GM19328 (cell line): ENCODE results near the gene IGDCC3.

Experiments
- ATAC-seq: cut with Tn5 transposase; IDR thresholded peaks from one replicate; pipeline ENCODE4 v1.9.1; 2021; ENCODE audit warnings: mild to moderate bottlenecking, moderate library complexity; ENCODE audit not compliant: unreplicated experiment

IGDCC3 gene

DNA sequence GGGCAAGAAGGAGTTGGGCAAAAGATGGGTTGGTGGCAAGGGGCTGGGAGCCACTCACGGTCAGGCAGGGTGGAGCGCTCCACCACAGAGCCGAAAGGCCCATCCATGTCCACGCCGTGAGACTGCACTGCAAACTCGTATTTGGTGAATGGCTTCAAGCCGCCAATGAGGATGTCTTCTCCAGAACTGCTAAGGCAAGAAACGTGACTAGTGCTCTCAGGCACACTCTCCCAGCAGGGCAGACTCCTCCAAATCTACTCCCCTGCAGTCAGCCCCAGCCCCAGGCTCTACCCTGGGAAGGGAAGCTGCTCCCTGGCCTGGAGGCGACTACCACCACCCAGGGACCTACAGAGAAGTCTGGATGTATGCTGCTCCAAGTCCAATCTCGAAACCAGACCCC lies 11.4 kb upstream of the IGDCC3 start:
- no peak for ATAC-seq

- no peak for ATAC-seq
Measured at GRCh38 chr15:65388306-65389080, 10.7 kb upstream of the IGDCC3 start.

GRCh38 chr15:65386886-65387285 lies 9.1 kb upstream of the IGDCC3 start:
- no peak for ATAC-seq

GRCh38 chr15:65386376-65386775 lies 8.6 kb upstream of the IGDCC3 start:
- no peak for ATAC-seq

GRCh38 chr15:65385870-65386258 lies 8.1 kb upstream of the IGDCC3 start:
- ATAC-seq, result no peak

- no peak for ATAC-seq
Measured at GRCh38 chr15:65384895-65385869, 7.4 kb upstream of the IGDCC3 start.

DNA sequence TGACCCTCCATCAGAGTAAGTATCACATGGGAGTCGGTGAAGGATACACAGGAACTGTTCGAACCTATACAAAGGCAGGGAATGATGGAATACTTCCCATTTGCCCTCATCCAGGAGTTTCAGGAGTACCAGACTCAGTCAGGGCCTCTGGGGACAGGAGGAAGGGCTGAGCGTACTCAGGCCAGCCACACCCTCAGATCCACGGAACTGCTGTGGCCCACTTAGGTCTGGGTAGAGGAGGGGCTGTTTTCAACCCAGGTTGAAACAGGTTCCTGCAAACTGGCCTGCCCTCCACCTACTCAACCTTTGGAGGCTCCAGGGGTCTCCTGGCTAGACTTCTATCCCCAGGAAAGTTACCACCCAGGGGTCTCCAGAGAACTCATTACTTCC lies 6.7 kb upstream of the IGDCC3 start:
- ATAC-seq, result no peak

- ATAC-seq, result no peak
Measured at GRCh38 chr15:65383991-65384390, 6.2 kb upstream of the IGDCC3 start.

DNA sequence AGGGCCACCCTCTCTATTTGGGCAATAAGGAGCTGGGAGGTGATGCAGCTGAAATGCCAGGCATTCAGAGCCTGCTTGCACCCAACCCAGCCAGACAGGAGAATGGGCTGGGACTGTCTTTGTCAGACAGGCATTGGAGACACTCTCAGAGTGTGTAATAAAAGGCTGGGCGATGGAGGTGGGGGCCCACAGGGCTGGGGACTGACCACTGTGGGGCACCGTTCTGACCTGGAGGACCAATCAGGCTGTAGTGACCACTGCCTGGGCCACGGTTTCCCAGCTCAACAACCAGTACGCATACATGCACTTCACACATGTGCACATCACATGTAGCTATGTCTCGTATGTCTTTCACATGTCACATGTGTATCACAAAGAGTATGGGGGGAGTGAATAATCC lies 5.7 kb upstream of the IGDCC3 start:
- no peak for ATAC-seq

GRCh38 chr15:65382921-65383320 lies 5.1 kb upstream of the IGDCC3 start:
- ATAC-seq, result no peak

DNA sequence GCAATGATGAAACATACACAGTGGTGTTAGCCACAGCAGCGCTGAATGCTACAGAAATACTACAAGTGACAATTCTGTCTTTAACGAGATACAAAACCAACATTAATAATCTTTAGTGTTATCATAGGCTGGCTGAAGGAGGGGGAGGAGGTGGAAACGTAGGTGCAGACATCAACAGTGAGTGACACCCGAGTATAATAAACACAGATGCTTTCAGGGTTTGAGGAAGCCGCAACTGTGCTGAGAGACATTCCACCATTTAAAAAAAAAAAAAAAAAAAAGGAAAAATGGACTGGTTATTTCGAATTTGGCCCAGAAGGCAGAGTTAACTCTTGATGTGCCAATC lies 4.3 kb upstream of the IGDCC3 start:
- no peak for ATAC-seq

GRCh38 chr15:65381445-65382145 lies 3.8 kb upstream of the IGDCC3 start:
- no peak for ATAC-seq

DNA sequence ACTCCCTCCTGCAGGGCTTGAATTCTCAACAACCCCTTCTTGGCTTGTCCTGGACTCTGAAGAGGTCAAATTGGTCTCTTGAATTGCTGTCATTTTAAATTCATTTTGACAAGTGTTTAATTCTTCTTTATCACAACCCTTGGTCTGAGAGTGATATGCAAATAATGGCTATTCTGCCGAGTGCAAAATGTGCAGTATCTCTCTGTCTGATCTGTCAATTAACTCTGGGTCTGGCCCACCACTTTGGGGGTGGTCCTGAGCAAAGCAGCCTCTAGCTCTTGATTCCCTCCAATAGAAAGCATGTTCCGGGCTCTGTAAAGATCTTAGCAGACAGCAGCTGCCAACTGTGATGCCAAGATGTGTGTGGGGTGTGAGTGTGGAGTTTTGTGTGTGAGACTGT lies 2.2 kb upstream of the IGDCC3 start:
- no peak for ATAC-seq

- no peak for ATAC-seq
Measured at GRCh38 chr15:65377105-65377975, 462 bp downstream of the IGDCC3 start.

- ATAC-seq, result no peak
Measured at GRCh38 chr15:65376767-65377104, 1.1 kb downstream of the IGDCC3 start.

GRCh38 chr15:65375871-65376607 lies 1.8 kb downstream of the IGDCC3 start:
- no peak for ATAC-seq

DNA sequence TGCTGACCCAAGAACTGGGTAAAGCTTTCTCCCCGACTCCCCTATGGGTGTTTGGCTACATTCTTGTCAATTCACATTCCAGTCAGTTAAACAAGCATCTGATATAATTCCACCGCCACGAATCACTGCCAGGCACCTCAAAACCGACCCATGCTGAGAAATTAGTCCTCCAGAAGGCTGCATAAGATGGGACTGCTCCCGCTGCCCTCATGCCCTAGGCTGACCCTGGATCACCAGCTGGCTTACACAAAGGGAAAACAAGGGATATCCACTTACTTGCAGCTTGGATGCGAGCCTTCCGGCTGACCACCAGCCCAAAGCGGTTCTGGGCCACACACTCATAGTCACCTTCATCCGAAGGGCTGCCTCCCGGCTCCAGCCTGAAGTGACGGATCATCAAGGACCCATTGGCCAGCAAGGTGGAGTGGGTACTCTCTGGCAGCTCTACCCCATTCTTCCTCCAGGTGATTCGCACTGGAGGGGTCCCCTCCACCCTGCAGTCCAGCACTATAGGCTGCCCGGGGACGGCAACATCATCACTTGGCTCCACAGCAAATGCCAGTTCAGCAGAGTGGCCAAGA lies 2.9 kb downstream of the IGDCC3 start:
- ATAC-seq, result no peak

DNA sequence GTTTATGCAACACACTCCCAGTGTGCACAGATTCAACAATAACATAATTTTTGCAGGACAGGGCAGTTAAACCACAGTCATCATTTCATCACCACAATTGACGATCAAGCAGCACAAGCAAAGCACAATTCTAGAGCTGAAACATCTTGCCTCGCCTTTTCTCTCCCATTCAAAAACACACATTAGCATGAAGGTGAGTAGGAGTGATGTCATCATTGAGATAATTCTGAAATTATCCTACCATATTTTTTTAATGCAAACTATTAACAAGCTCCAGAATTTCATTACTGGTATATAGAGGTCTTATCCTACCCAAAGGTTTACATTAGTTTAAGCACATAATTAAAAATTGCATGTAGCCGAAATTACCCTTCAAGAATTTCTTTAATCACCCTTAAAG lies 3.5 kb downstream of the IGDCC3 start:
- ATAC-seq, result no peak

DNA sequence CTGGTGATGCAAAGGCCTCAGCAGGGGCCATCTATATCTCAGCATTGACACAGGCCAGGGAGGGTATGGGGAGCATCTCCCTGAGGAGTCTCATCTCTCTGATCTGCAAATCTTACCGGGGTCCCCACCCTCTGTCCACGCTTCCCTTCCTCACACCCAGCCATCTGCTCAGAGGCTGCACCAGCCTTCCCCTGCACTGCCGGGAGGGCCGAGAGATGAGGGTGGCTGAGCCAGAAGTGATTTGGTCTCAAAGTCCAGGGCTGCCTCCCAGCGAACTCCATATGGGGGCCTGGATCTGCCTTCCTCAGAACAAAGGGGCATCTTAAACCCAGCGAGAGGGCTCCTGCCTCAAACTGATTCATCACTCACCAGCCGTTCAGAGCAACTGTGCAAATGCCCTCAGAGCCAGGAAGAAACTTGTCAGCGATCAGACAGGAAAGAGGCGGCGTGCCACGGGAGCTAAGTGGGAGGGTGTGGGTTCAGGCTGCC lies 4.6 kb downstream of the IGDCC3 start:
- no peak for ATAC-seq

DNA sequence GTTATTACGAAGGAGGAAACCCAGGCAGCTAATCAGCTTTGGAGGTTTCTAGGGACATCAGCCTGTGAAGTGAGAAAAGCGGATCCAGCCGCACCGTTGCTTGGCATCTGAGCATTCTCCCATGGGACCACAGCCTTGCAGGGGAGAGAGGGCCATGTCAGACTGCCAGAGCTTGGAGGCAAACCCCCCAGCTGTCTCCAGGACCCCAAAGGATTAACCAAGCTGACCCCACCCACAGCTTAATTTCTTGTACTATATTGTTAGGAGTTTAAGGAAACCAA lies 5.1 kb downstream of the IGDCC3 start:
- no peak for ATAC-seq
